SU-DHL-6 (cell line): ENCODE results near the gene ACTL8.

Experiments
- CTCF ChIP-seq: fragments of 200-600 bp; sonication (generic); IDR thresholded peaks from one replicate; pipeline ENCODE4 v1.5.1; 2017; ENCODE audit warnings: antibody characterized with exemption, mild to moderate bottlenecking, low read length, moderate library complexity; ENCODE audit not compliant: insufficient read depth, poor library complexity, severe bottlenecking
- EZH2phosphoT487 ChIP-seq: fragments of 200-600 bp; sonication (generic), shearing (Covaris generic); conservative IDR thresholded peaks from 2 replicates; pipeline ENCODE4 v1.6.1; 2018; ENCODE audit warnings: mild to moderate bottlenecking, antibody characterized with exemption, low read length, moderate library complexity, mixed read lengths

- no peak for TF ChIP-seq EZH2phosphoT487
- no peak for TF ChIP-seq CTCF
Measured at GRCh38 chr1:17844185-17844826, 89.2 kb downstream of the ACTL8 start.
